Activated CD4-positive, alpha-beta T cell treated with anti-CD3 and anti-CD28 coated beads, Interleukin-2, Interleukin-6, amounts not matched to agents 100 ng/mL and 50 ng/mL, durations not matched to agents 16 hours and 8 hours (primary cell): Measurements from ENCODE around the gene LGALS12.
A peak's percentile ranks its signal among the peaks of the same experiment; 100 is the strongest.
"Not testable (repeated sequence)": the region's sequence is repeated elsewhere in the genome, so short reads cannot be mapped to it uniquely, and the experiment has no call there.

Experiments used
- DNase-seq: peaks from one replicate; pipeline ENCODE4 v3.0.0-alpha.2; 2020

Gene LGALS12

DNA sequence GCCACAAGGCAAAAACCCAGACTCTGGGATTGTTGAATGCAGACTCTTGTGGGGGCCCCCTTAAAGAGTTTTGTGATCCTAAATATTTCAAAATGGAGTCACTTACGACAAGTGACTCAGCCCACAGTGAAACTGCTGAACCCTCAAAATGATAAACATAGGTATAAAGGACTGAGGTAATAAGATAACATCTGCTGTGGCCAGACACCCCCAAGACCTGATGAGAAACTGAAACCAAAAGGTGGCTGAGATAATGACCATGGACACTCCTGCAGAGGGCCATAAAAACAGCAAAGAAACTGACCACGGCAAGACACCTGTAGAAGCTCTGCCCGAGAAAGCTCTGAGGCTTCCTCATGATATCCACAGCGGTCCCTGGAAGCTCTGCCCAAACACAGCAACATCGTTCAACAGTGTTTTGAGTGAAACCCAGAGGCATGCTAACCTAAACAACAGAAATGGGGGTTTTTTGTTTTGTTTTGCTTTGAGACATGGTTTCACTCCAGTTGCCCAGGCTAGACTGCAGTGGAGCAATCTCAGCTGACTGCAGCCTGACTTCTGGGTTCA is 29.1 kb downstream of the LGALS12 start:
- DNase-seq: peak; percentile 60

DNA sequence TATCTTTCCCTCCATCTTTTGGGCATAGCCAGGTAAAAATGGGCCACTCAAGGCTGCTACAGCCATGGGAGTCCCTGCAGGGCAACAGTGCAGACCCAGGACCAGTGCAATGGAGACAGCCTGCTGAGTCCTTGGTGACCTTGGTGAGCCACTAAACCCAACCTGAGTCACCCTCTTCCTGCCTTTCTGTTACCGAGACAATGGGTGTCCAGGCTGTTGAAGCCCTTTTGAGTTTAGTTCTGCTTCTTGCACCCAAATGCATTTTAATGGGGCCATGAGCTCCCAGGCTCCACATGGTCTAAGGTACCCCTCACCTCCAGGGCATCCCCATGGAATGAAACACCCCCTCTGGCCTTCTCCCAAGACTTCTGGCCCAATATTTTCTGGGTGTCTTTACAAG is 29.9 kb downstream of the LGALS12 start:
- peak; percentile 71 for DNase-seq

DNA sequence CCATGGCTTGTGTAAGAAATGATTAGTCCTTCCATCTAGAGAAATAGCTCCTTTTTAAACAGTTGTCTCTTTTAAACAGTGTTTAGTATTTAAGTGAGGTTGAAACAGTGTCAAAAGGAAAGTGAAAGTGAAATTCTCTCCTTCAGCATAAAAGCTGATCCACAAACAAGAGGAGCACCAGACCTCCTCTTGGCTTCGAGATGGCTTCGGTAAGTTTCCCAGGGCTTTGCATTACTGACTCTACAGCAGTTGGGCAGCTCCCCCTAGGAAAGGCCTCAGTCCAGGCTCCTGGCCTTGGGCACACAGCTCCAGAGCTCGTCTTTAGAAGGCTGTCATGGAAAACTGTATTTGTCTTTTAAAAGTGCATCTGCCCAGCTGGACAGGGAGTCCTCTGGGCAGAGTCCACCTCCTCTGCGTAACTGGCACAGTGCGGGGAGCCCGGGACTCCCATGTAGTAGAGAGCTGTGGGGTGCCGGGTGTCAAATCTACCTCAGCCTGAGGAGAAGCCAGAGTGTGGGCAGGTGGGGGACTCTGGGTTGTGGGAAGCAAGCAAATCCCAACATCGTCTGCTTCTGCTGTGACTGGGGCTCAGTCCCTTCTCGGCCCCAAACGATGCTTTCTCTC is 30.9 kb downstream of the LGALS12 start, which contains the start of gene PLAAT4:
TSS of gene PLAAT4 (plus strand) at position 140 of the 624 bp plus-strand sequence. CDS start at position 201, 61 bp downstream.
- DNase-seq: peak; percentile 64

DNA sequence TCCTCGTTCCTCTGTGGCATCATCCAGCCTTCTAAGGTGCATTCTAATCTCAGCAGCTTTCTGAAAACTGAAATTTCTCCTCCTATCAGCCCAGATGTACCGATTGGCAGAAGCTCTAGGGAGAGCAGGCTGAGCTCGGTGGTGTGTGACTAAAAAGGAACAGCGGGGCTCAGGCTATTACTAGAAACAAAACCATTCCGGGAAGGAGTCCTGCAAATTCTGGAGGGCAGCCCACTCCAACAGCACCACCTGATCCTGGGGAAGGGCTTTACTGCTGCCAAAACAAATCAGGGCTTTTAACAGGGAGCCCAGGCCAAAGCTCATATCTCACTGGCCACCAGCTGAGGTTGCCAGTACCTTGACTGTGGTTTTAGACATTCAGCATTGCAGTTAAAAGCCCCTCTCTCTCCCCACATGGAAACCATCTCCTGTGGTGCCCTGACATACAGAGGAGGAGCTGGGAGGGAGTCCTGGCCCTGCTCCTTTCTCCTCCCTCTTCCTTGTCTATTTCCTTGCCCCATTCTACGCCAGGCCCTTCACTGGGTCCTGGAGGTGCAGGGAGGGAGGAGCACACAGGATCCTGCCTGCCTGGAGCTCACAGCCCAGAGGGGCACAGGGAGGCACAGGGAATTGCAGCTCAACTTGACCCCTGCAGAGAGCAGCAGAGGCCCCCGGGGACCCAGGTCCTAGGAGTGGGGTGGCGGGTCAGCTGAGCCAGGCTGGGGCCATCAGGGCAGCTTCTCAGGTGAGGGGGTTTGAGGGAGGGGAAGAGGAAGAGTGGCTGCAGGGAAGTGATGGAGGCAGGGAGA is 31.6 kb downstream of the LGALS12 start:
- DNase-seq: peak; percentile 69

DNA sequence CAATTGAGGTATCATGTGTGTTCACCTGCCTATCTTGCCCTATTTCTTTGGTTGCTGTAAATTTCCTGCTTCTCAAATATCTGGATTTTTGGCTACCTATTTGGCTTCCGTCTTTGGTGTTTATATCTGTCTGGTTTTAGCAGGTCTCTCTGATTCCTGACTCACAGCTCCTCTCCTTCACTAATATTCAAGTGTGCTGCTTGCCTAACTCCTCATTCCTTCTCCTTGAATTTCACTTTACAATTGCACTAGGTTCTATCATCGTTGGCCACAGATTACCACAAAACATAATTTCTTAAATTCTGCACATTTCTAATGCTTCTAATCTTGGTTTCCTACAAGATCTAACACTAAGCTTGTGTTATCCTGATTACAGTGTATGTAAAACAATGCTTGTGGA is 36.6 kb downstream of the LGALS12 start:
- not testable (repeated sequence) for DNase-seq

DNA sequence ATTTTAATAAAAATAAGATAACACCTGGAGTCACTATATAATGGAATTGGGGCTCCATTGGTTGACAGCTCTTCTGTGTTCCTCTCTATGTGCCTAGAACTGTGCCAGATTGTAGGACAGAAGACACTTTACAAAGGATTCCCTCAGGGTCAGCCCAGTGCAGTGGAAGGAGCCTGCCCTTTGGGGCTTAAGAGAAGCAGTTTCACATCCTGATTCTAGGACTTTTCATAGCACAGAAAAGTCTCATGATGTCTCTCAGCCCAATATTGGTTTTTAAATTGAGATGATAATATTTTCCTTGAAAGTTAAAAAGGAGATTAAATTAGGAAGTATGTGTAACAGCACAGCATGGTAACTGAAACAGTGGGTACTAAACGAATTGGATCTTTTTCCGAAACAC is 37.8 kb downstream of the LGALS12 start:
- DNase-seq: no peak

DNA sequence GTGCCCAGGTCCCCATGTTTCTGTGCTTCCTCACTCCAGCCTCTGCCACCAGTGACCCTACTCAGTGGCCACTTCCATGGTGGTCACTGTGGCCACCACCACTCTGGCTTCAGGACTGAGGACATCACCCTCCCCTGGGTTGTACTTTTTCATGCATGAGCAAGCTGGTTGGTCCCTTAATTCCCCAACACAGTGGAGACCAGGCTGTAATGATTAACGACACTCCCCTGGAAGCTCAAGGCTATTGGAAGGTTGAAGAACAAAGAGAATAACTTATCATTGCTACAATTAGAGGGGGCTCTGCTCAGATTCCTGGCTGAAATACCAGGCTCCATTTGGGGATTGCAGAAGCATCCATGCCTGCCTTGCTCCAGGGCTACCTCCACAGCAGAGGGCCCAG is 41.2 kb downstream of the LGALS12 start:
- no peak for DNase-seq

DNA sequence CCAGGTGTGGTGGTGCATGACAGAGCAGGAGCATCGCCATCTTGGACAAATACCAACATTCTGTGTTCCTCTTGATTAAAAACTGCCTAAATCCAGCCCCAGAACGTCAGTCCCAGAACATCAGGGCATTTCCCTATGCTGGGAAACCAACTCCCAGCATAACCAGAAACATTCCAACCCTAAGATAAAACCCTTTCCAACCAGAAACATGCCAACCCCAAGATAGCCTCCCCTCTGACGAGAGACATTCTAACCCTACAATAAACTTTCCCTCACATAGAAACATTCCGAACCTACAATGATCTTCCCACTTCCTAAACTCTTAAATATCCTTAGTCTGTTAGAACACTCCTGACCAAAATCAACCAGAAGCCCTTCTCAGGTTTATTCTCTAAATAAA is 42.3 kb downstream of the LGALS12 start:
- no peak for DNase-seq

DNA sequence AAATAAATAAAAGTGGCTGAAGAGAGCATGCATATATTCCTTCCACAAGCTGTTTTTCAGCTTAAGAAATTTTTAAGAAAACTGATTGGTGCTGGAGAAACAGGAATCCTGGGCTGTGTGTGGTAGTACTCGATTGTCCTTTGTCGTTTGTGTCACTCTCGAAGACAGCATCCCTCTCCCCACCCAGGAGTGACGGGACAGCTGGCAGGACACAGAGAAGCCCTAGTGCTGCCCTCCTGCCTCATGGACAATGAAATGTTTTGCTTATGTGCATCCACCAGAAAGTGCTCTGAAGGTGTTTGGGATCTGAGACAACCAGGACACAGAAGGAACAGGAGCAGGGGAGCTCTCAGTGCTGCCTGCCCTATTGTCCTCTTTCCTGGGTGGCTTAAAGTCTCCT is 43.5 kb downstream of the LGALS12 start:
- no peak for DNase-seq

DNA sequence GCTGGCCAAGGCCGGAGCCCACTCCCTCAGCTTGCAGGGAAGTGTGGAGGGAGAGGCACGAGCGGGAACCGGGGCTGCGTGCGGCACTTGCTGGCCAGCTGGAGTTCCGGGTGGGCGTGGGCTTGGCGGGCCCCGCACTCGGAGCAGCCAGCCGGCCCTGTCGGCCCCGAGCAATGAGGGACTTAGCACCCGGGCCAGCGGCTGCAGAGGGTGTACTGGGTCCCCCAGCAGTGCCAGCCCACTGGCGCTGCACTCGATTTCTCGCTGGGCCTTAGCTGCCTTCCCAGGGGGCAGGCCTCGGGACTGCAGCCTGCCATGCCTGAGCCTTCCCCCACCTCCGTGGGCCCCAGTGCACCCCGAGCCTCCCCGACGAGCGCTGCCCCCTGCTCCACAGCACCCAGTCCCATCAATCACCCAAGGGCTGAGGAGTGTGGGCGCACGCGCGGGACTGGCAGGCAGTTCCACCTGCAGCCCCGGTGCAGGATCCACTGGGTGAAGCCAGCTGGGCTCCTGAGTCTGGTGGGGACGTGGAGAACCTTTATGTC is 44.3 kb downstream of the LGALS12 start:
- not testable (repeated sequence) for DNase-seq

DNA sequence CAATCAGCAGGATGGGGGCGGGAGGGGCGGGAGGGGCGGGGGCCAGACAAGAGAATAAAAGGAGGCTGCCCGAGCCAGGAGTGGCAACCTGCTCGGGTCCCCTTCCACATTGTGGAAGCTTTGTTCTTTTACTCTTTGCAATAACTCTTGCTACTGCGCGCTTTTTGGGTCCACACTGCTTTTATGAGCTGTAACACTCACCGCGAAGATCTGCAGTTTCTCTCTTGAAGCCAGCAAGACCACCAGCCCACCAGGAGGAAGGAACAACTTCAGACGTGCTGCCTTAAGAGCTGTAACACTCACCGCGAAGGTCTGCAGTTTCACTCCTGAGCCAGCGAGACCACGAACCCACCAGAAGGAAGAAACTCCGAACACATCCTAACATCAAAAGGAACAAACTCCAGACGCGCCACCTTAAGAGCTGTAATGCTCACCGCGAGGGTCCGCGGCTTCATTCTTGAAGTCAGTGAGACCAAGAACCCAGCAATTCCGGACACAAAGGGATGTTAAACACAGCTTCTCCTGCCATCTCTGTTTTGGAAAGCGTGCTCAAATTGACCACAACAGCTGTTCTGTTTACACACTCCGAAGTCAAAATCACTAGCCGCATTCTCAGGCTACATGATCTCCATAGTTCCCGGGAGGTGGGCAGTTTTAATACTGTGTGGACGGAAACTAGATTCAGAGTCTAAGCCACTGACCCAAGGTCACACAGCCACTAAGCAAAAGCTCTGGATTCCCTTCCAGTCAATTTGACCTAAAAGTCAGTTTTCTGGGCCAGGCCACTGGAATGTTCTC is 45.4 kb downstream of the LGALS12 start:
- no peak for DNase-seq

DNA sequence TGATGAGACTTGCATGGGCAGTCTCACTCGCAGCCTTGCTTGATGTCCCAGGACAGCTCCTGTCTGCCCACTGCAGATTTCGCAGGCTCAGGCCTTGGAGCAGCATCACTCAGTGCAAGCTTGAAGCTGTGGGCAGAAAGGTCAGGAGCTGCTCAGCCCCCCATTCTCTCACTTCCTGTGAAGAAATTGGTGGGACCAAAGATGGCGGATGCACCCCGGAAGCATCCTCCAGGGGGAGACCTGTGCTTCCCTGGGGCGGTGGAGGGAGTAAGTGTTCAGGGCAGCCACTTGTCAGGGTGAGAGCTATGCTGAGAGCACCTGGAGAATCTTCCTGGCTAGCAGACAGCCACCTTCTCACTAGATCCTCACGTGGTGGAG is 46.0 kb downstream of the LGALS12 start:
- no peak for DNase-seq

DNA sequence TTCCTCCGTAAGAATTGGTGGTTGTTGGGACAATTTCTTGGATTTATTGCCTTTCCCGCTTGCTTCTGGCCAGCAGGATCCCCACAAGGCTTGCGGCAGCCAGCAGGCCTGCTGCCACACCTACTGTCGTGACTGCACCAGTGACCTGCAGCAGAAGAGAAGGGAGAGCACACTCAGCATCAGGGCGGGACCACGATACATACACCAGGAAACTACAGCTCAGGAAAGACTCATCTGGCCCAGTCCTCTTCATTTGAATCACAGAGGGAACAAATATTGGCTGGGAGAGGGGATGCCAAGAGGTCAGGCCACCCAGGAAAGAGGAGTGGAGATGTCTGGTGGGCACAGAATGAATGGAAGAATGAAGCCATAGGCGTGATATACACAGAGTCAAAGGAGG is 47.0 kb downstream of the LGALS12 start:
- no peak for DNase-seq

DNA sequence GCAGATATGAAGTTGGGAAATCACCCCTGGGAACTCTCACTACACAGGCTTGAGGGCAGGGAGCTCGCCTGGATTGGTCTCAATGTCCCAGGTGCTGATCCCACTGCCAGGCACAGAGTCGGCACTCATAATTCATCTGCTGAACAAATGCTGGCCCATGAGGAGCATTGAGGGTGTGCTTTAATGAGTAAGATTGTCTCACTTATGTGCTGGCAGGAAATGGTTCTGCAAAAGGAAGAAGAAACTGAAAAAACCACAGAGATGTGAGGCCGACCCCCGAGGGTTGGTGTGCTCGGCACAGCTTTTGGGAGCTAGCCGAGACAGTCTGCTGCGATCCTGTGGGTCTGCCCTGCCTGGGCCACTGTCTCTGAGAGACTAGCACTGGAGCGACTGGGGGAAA is 47.9 kb downstream of the LGALS12 start:
- DNase-seq: peak; percentile 83

DNA sequence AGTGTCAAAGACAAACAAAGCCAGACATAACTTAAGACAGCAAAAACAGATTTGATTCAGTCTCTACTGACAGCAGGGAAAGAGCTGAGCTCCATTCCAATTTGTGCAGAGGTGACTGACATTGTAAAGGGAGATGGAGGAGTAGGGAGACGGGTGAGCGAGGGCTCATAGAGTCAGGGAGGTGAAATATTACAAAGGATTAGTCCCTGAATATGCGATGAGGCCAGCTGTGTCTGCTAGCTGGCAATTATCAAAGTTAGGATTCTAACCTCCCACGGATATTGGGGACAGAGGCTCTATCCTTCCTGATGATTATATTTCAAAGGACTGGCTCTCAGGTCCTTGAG is 49.0 kb downstream of the LGALS12 start:
- DNase-seq: no peak

DNA sequence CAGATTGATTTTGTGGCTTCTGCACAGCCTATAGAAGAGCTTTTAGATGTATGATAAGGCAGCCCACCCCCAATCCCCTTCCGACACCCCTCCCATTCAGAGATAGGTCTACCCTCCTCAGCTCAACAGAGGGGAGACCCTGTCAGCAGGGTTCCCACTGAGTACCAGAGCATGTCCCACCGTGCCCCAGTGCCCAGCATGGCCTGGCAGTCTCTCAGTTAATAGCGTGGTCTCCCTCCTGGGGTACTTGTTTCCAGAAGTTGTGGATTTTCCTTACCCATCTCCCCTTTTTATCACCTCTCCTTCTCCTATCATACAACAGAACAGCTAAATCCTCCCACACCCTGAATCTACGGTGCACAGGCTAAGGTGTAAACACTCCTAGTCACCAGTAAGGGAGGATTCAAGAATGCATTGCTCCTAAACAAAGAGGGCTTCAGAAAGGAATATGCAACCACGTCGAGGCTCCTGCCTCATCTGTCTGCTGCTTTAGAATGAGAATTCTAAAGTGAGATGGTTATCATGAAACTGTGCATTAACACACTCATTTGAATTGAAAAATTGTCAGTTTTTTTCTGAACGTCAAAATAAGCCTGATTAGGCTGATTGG is 50.6 kb downstream of the LGALS12 start:
- no peak for DNase-seq

DNA sequence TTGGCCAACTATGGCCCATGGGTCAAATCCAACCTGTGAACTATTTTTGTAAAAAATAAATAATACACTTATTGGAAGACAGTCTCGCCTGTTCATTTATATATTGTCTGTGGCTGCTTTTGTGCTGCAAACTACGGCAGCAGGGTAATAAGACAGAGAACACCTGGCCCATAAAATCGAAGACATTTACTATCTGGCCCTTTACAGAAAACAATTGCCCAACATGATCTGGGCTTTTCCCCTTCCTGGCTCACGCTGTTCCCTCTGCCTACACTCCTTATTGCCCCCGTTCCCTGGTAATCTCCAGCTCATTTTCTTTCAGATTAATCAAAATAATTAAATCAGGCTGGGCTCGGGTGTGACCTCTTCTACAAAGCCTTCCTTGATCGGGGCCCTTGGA is 51.7 kb downstream of the LGALS12 start:
- DNase-seq: no peak

DNA sequence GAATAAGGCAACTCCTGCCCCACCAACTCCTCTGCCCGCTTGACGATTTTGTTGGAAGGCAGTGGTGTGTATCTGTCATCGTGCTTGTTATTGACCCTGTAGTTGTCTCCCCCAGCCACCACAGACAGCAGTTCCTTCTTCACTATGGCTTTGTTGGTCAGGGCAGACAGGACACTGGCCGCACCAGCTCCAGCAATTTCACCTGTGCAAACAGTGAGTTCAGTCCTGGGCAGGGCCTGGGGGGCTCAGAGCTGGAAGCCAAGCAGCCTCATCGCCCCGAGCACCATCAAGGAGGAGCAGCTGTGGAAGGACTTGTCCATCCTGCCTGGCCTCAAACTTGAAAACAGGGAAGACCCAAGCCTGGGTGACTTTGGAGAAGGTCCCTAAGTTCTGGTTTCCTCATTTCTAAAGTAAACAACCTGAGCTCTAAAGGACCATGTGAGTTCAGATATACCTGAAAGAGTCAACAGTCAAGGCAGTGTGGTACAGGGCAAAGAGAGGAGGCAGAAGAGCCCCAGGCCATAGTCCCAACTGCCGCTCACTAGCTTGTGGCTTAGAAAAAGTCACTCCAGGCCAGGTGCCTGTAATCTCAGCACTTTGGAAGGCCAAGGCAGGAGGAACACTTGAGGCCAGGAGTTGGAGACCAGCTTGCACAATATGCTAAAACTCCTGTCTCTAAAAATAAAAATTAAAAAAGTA is 52.7 kb downstream of the LGALS12 start:
- DNase-seq: no peak

DNA sequence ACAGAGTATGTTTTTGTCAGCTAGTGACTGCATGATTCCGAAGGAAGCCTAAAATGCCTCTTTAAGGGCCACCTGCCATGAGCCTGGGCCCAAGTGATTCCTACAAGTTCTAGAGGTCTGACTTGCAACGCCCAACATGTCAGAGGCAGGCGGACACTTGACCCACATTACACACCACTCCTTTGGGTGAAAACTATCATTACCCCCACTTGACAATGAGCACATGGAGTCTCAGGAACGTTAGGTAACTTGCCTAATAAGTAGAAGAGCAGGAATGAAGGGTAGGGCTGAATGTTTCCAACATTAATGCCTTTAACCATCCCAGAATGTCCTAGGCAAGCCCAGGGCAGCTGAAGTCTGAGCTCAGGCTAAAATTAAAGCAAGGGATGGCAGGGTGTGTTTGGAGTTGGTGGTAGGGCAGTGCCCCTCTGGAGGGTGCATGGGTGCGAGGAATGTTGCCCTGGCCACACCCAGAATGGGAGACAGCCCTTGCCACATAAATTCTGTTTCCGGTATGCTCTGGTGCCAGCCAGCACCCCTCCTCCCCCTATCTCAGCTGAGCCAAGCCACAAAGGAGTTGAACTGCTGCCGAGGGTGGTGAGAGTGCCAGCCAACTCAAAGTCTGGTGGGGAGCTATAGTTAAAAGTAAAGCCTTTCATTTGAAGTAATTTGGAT is 54.8 kb downstream of the LGALS12 start:
- no peak for DNase-seq

DNA sequence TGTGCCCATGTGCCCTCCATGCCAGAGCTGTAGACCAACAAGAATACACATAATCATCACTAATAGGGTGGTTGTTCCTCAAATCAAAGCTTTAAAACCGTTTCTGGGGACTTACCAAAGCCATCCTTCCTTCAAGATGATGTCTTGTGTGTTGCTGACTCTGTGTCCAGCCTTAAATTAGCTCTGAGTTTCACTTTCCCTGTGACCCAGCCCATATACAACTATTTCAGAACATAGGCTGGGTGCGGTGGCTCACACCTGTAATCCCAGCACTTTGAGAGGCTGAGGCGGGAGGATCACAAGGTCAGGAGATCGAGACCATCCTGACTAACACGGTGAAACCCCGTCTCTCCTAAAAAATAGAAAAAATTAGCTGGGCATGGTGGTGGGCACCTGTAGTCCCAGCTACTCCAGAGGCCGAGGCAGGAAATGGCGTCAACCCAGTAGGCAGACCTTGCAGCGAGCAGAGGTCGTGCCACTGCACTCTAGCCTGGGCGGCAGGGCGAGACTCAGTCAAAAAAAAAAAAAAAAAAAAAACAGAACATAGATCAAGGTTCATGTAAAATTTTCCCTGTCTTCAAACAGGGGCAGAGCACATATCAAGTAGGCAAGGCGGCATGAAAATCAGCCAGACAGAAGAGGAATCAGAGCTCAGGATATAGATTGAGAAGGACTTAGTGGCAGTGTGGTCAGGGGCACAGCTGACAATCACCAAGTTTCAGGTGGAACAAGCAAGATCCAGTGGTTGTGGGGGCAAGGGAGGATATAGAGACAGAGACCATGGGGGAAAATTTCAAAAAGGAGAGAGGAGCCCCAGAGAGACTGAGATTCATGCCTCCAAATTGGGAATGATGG is 57.5 kb downstream of the LGALS12 start, which contains the start of gene PLAAT2:
TSS of gene PLAAT2 (minus strand) at position 179 of the 855 bp plus-strand sequence. CDS start at position 124, 55 bp downstream.
- no peak for DNase-seq
